ENCODE results near the gene HOXA13. TPM values are rescaled to one million over a fixed set of nuclear protein-coding genes. Genes with fewer than 3 reads are reported as not detected.
A peak's percentile ranks its signal among the peaks of the same experiment; 100 is the strongest.

Gene HOXA13
- total RNA-seq, 1 donor from 2014 or later, result not detected

DNA sequence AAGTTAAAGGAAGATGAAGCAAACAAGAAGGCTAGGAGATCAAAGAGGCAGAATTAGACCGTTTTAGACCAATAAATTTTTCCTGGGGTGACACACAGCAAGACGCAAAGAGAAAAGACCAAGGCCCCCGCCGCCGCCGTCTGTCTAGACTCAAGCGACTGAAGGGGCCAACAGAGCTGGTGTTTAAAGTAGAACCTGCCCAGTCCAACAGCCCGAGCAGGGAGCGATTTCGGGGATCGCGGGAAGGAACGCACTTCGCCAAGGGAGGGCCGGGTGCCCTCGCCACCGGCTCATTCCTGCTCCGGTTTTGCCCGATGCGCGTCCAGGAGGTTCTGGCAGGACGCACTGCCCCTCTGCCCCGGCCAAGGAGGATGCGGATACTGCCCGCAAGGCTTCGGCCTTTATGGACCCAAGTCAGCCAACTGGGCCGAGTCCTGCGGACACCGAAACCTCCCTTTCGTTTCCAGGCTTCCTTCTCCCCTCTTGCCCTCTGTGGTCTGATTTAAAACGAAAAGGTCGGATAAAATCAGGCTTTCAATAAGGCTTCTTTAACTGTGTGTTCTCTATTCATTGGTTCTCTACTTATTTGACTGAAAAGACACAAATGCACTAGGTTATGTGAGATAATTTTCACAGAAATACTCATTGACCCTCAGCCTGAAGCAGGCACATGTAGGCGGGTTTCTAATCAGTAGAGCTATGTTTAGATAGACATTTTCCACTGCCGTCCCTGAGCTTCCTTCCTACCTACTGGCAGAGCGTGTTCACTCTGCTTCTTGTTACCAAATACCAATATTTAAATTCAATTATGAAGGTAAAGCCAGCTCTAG lies 41.2 kb downstream of the HOXA13 start:
- DNase-seq (ENCODE audit: low read depth), result no peak
- peak overlapping the region; percentile 74 for H3K4me3 ChIP-seq (ENCODE audit: low read depth, low read length)
- TF ChIP-seq, protein P1, sequence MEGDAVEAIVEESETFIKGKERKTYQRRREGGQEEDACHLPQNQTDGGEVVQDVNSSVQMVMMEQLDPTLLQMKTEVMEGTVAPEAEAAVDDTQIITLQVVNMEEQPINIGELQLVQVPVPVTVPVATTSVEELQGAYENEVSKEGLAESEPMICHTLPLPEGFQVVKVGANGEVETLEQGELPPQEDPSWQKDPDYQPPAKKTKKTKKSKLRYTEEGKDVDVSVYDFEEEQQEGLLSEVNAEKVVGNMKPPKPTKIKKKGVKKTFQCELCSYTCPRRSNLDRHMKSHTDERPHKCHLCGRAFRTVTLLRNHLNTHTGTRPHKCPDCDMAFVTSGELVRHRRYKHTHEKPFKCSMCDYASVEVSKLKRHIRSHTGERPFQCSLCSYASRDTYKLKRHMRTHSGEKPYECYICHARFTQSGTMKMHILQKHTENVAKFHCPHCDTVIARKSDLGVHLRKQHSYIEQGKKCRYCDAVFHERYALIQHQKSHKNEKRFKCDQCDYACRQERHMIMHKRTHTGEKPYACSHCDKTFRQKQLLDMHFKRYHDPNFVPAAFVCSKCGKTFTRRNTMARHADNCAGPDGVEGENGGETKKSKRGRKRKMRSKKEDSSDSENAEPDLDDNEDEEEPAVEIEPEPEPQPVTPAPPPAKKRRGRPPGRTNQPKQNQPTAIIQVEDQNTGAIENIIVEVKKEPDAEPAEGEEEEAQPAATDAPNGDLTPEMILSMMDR (conservative IDR thresholded peaks at IDR 0.05; ENCODE audit: low read depth, low read length), result no peak

DNA sequence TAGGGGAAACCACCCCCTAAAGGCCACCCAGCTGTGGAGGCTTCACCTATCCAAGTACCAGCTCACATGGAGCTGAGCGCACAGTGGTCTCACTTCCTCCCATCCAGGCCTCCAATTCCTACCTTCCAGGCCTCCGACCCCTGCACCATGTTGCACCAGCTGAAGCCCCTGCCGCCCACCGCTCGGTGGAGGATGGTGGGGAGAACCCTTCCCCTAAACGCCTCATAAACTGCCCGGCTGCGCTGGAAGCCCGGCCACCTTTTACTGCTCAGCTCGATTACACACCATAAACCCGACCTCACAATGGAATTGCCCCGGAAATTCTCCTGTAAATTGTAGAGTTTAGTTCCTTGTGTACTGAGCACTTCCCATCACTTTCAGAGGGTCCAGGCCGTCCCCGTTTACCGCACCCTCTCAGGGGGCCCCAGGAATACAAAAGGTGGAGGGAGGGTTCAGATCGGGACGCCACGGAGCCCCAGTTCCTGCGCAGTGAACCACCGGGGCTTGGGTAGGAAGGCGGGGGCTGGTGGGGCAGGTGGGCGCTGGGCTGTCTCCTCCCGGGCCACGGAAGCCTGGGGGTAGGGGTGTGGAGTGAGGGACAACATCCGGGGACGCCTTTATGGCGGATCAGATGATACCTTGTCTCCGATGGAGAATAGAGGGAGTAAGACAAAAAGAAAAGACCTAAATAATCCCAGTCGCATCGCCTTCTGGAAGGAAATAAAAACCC lies 42.0 kb downstream of the HOXA13 start:
- DNase-seq (ENCODE audit: low read depth), result no peak
- peak overlapping the region; percentile 74 for H3K4me3 ChIP-seq (ENCODE audit: low read depth, low read length)

DNA sequence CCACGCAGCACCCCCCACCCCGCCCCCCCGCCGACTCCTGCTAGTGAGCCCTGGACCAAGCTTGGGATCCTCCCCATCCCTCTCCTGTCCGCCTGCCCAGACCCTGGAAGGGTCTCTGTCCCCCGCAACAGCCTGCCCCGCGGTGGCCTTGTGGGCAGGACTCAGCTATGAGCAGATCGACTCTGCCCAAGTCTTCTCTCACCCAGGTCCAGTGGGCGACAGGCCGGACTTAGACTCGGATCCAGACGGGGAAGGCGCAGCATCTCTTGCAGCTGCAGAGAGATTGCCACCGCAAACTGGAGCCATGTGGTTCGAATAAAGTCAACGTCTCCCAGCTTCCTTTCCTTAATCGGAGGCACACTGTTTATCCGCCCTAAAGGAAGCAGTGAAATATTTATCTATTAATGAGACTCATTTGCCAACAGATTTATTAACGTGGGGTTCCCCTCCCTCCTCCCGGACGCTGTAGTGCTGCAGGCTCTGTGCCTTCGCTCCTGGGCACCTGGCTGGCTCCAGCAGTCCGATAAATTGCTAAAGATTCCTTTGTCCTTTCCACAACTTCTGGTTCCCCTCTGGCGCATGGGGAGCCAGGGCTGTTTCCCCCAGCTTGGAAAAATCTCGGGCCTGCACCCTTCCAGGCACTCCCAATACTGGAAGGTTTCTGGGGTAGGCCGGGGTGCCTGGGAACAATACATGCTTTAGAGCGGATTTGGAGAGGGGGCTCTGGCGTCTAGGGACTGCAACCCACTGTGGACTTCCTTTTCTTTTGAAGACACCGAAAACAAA lies 42.8 kb downstream of the HOXA13 start:
- TF ChIP-seq, protein P1 (conservative IDR thresholded peaks at IDR 0.05; ENCODE audit: low read depth, low read length), result no peak
- DNase-seq (ENCODE audit: low read depth), result no peak
- peak overlapping the region; percentile 74 for H3K4me3 ChIP-seq (ENCODE audit: low read depth, low read length)

More for the DNA sequence above, 42.0 kb downstream of the HOXA13 start:
- TF ChIP-seq, protein P1 (conservative IDR thresholded peaks at IDR 0.05; ENCODE audit: low read depth, low read length), result no peak

DNA sequence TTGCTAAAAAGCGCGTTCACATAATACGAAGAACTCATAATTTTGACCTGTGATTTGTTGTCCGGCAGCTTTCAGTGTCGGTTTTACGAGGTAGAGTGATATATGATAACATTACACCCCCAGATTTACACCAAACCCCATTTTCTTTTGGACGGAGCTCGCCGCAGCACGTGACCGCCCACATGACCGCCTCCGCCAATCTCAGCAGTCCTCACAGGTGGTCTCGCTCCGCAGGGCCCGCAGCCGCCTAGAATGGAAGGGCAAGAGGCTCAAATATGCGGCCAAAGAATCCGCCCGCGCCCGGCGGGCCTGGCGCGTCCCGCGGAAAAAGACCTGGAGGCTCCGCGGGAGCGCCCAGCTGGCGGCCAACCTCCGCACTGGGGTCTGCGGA lies 43.4 kb downstream of the HOXA13 start, which contains the start of gene HOXA7:
Gene HOXA7 (minus strand): TSS at position 168 of the 391 bp plus-strand sequence. CDS start 130 bp downstream, at position 38.
- DNase-seq (ENCODE audit: low read depth), result no peak
- TF ChIP-seq, protein P1 (conservative IDR thresholded peaks at IDR 0.05; ENCODE audit: low read depth, low read length), result no peak
- peak within 1 kb of the TSS; percentile 74 for H3K4me3 ChIP-seq (ENCODE audit: low read depth, low read length)

DNA sequence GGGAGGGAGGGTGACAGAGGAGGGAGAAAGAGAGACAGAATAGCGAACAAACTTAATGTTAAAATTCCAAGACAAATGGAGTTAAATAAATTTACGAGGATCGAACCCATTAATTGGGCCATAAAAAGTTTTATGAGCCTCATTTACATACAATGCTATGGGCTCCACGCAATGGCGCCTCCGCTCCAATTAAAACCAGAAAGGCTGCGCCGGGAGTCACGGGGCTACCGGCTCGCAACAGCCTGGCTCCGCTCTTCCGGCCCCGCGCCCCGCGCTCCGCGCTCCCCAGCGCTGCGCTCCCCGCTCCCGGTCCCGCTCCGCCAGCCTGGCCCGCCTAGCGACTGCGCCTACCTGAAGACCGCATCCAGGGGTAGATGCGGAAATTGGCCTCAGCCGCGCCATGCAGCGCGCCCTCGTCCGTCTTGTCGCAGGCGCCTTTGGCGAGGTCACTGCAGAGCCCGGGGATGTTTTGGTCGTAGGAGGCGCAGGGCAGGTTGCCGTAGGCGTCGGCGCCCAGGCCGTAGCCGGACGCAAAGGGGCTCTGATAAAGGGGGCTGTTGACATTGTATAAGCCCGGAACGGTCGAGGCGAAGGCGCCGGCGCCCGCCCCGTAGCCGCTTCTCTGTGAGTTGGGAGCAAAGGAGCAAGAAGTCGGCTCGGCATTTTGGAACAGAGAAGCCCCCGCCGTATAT lies 43.9 kb downstream of the HOXA13 start:
- DNase-seq (ENCODE audit: low read depth), result no peak
- TF ChIP-seq, protein P1 (conservative IDR thresholded peaks at IDR 0.05; ENCODE audit: low read depth, low read length), result no peak
- H3K4me3 ChIP-seq (ENCODE audit: low read depth, low read length), result peak overlapping the region; percentile 74

Measured in epithelial cell of proximal tubule (primary cell).